Raji (cell line): Measurements from ENCODE around the gene RAB6B.

Source experiments
- POLR2A ChIP-seq: IDR thresholded peaks from 2 replicates; pipeline ENCODE4 v1.6.1; 2011; ENCODE audit warnings: low read depth, low read length, control low read depth; ENCODE audit not compliant: insufficient read depth

The RAB6B gene

GRCh38 chr3:133934996-133935842, 39.5 kb upstream of the RAB6B start:
- no peak for TF ChIP-seq POLR2A

GRCh38 chr3:133934073-133934970, 38.6 kb upstream of the RAB6B start:
- TF ChIP-seq POLR2A: no peak

- no peak for TF ChIP-seq POLR2A
Measured at GRCh38 chr3:133933097-133934024, 37.7 kb upstream of the RAB6B start.

- TF ChIP-seq POLR2A: no peak
Measured at GRCh38 chr3:133932009-133932408, 36.3 kb upstream of the RAB6B start.

- TF ChIP-seq POLR2A: no peak
Measured at GRCh38 chr3:133931084-133931483, 35.4 kb upstream of the RAB6B start.

GRCh38 chr3:133930341-133930933, 34.8 kb upstream of the RAB6B start:
- TF ChIP-seq POLR2A: no peak

- TF ChIP-seq POLR2A: no peak
Measured at GRCh38 chr3:133928903-133929607, 33.4 kb upstream of the RAB6B start.

GRCh38 chr3:133928136-133928893, 32.6 kb upstream of the RAB6B start:
- no peak for TF ChIP-seq POLR2A

GRCh38 chr3:133927540-133928066, 31.9 kb upstream of the RAB6B start:
- TF ChIP-seq POLR2A: no peak

GRCh38 chr3:133926736-133927539, 31.3 kb upstream of the RAB6B start:
- TF ChIP-seq POLR2A: no peak

GRCh38 chr3:133925960-133926735, 30.5 kb upstream of the RAB6B start:
- TF ChIP-seq POLR2A: no peak

GRCh38 chr3:133924041-133924440, 28.4 kb upstream of the RAB6B start:
- TF ChIP-seq POLR2A: no peak

- TF ChIP-seq POLR2A: no peak
Measured at GRCh38 chr3:133921592-133921991, 25.9 kb upstream of the RAB6B start.
